Glutamatergic neuron (in vitro differentiated cells): Measurements from ENCODE around the gene DPYSL4. TPM values are rescaled to one million over a fixed set of nuclear protein-coding genes. Genes with fewer than 3 reads are reported as not detected.

ENCODE experiments used
- DNase-seq: peaks from one replicate; pipeline ENCODE4 v3.0.0; 2022
- H3K27ac Mint-ChIP-seq: one replicate; pipeline ENCODE4 v1.8.0; 2020; ENCODE audit warnings: mild to moderate bottlenecking, mixed read lengths, inconsistent platforms; ENCODE audit not compliant: unreplicated experiment
- H3K27me3 Mint-ChIP-seq: one replicate; pipeline ENCODE4 v1.8.0; 2020; ENCODE audit warnings: mild to moderate bottlenecking, moderate library complexity, mixed read lengths, inconsistent platforms; ENCODE audit not compliant: unreplicated experiment
- H3K36me3 Mint-ChIP-seq: one replicate; pipeline ENCODE4 v1.8.0; 2020; ENCODE audit warnings: mild to moderate bottlenecking, mixed read lengths, inconsistent platforms; ENCODE audit not compliant: unreplicated experiment
- H3K4me1 Mint-ChIP-seq: one replicate; pipeline ENCODE4 v1.8.0; 2020; ENCODE audit warnings: mild to moderate bottlenecking, low read depth, mixed read lengths, inconsistent platforms; ENCODE audit not compliant: unreplicated experiment
- H3K4me3 Mint-ChIP-seq: one replicate; pipeline ENCODE4 v1.8.0; 2020; ENCODE audit warnings: mild to moderate bottlenecking, mixed read lengths, inconsistent platforms; ENCODE audit not compliant: unreplicated experiment
- H3K9me3 Mint-ChIP-seq: one replicate; pipeline ENCODE4 v1.8.0; 2020; ENCODE audit warnings: mild to moderate bottlenecking, moderate library complexity, mixed read lengths, inconsistent platforms; ENCODE audit not compliant: unreplicated experiment
- CTCF ChIP-seq: fragments of 200-600 bp; sonication (generic); IDR thresholded peaks from one replicate; pipeline ENCODE4 v1.5.0; 2021; ENCODE audit not compliant: partially characterized antibody, unreplicated experiment
- total RNA-seq: library from RNA; stranded (reverse); fragmentation: NEBNext Ultra II Directional; extraction: Animal tissue kit (Norgen Biotek cat#: 25700); gene quantifications from one replicate; pipeline ENCODE4 v1.2.1, GENCODE V29; 2021; ENCODE audit not compliant: unreplicated experiment

Gene DPYSL4
- total RNA-seq, 1 donor from 2014 or later: 402 TPM

- H3K4me1 Mint-ChIP-seq: peaks cover 20% of the 10 kb centered on the region
- no peaks in the 10 kb centered on the region for H3K36me3 Mint-ChIP-seq
- peak; percentile 61 for DNase-seq
Observed at GRCh38 chr10:132248455-132249225, 61.9 kb downstream of the DPYSL4 start.

GRCh38 chr10:132249226-132249724 lies 62.5 kb downstream of the DPYSL4 start:
- peaks cover 20% of the 10 kb centered on the region for H3K4me1 Mint-ChIP-seq
- H3K4me3 Mint-ChIP-seq: no peak overlapping the region
- H3K27me3 Mint-ChIP-seq: peaks cover 27% of the 10 kb centered on the region
- no peaks in the 10 kb centered on the region for H3K36me3 Mint-ChIP-seq
- peaks cover 17% of the 10 kb centered on the region for H3K9me3 Mint-ChIP-seq
- TF ChIP-seq CTCF: no peak
- H3K27ac Mint-ChIP-seq: no peak overlapping the region
- DNase-seq: no peak

More at GRCh38 chr10:132248455-132249225, 61.9 kb downstream of the DPYSL4 start:
- H3K9me3 Mint-ChIP-seq: peaks cover 17% of the 10 kb centered on the region
- TF ChIP-seq CTCF: no peak
- peak overlapping the region; percentile 34 for H3K4me3 Mint-ChIP-seq
- H3K27ac Mint-ChIP-seq: peak overlapping the region; percentile 66
- H3K27me3 Mint-ChIP-seq: peaks cover 24% of the 10 kb centered on the region

GRCh38 chr10:132249824-132250375 lies 63.2 kb downstream of the DPYSL4 start:
- TF ChIP-seq CTCF: no peak
- Mint-ChIP-seq H3K4me1 (peaks cover 15% of the 10 kb centered on the region), H3K27ac (no peak overlapping the region), H3K36me3 (no peaks in the 10 kb centered on the region), H3K4me3 (no peak overlapping the region), H3K9me3 (peaks cover 17% of the 10 kb centered on the region), H3K27me3 (peaks cover 25% of the 10 kb centered on the region)
- no peak for DNase-seq

- Mint-ChIP-seq H3K27ac (no peak overlapping the region), H3K27me3 (peaks cover 21% of the 10 kb centered on the region), H3K36me3 (no peaks in the 10 kb centered on the region), H3K4me1 (peaks cover 11% of the 10 kb centered on the region), H3K9me3 (peaks cover 17% of the 10 kb centered on the region), H3K4me3 (no peak overlapping the region)
- DNase-seq: no peak
- no peak for TF ChIP-seq CTCF
Observed at GRCh38 chr10:132250481-132251475, 64.0 kb downstream of the DPYSL4 start.
